ENCODE results near the gene HCK. TPM values are rescaled to one million over a fixed set of nuclear protein-coding genes. Genes with fewer than 3 reads are reported as not detected.
"Not testable (repeated sequence)": the region's sequence is repeated elsewhere in the genome, so short reads cannot be mapped to it uniquely, and the experiment has no call there.

The HCK gene
- polyA plus RNA-seq, 1 experiment: 0.05 TPM

GRCh38 chr20:32113591-32114260 lies 61.7 kb downstream of the HCK start:
- ChIA-PET POLR2A (no interaction called here), CTCF (no interaction called here)
- DNase-seq (ENCODE audit: low read depth): no peak
- TF ChIP-seq CTCF (IDR thresholded peaks at IDR 0.05; ENCODE audit: insufficient read depth, low read depth, low read length): no peak
- Histone ChIP-seq H3K36me3 (ENCODE audit: control insufficient read depth, insufficient read depth, low read length) (peaks cover 3% of the 10 kb centered on the region; the same call in 1 of the 2 replicates), H3K4me3 (ENCODE audit: low read depth, low read length) (no peak overlapping the region), H3K27me3 (ENCODE audit: control insufficient read depth, insufficient read depth, low read length) (no peaks in the 10 kb centered on the region)

GRCh38 chr20:32114305-32114960 lies 62.4 kb downstream of the HCK start:
- ChIA-PET CTCF (no interaction called here), POLR2A (no interaction called here)
- no peak for DNase-seq (ENCODE audit: low read depth)

GRCh38 chr20:32115211-32115767 lies 63.2 kb downstream of the HCK start:
- DNase-seq (ENCODE audit: low read depth): no peak
- Histone ChIP-seq H3K4me3 (ENCODE audit: low read depth, low read length) (no peak overlapping the region), H3K36me3 (ENCODE audit: control insufficient read depth, insufficient read depth, low read length) (peaks cover 3% of the 10 kb centered on the region; the same call in 1 of the 2 replicates), H3K27me3 (ENCODE audit: control insufficient read depth, insufficient read depth, low read length) (no peaks in the 10 kb centered on the region)
- TF ChIP-seq CTCF (IDR thresholded peaks at IDR 0.05; ENCODE audit: insufficient read depth, low read depth, low read length): no peak
- ChIA-PET CTCF (no interaction called here), POLR2A (no interaction called here)

More at GRCh38 chr20:32114305-32114960, 62.4 kb downstream of the HCK start:
- Histone ChIP-seq H3K36me3 (ENCODE audit: control insufficient read depth, insufficient read depth, low read length) (peaks cover 3% of the 10 kb centered on the region; the same call in 1 of the 2 replicates), H3K4me3 (ENCODE audit: low read depth, low read length) (no peak overlapping the region), H3K27me3 (ENCODE audit: control insufficient read depth, insufficient read depth, low read length) (no peaks in the 10 kb centered on the region)
- TF ChIP-seq CTCF (IDR thresholded peaks at IDR 0.05; ENCODE audit: insufficient read depth, low read depth, low read length): no peak

- no peak for DNase-seq (ENCODE audit: low read depth)
- Histone ChIP-seq H3K36me3 (ENCODE audit: control insufficient read depth, insufficient read depth, low read length) (peaks cover 3% of the 10 kb centered on the region; the same call in 1 of the 2 replicates), H3K4me3 (ENCODE audit: low read depth, low read length) (no peak overlapping the region), H3K27me3 (ENCODE audit: control insufficient read depth, insufficient read depth, low read length) (no peaks in the 10 kb centered on the region)
- CTCF ChIA-PET: interaction anchor here (0.6 to 1.0 kb wide), 2 partner anchors 15 to 146 kb away, joined by 3 to 4 read pairs; no protein-coding TSS in a partner anchor
- POLR2A ChIA-PET: no interaction called here
- no peak for TF ChIP-seq CTCF (IDR thresholded peaks at IDR 0.05; ENCODE audit: insufficient read depth, low read depth, low read length)
These were observed 64.1 kb downstream of the HCK start for GRCh38 chr20:32116079-32116521.

- not testable (repeated sequence) for H3K4me3 ChIP-seq (ENCODE audit: low read depth, low read length); H3K27me3 ChIP-seq (ENCODE audit: control insufficient read depth, insufficient read depth, low read length); DNase-seq (ENCODE audit: low read depth); H3K36me3 ChIP-seq (ENCODE audit: control insufficient read depth, insufficient read depth, low read length)
- ChIA-PET CTCF (interaction anchor here (0.6 to 1.0 kb wide), 2 partner anchors 16 to 147 kb away, joined by 3 to 4 read pairs; no protein-coding TSS in a partner anchor), POLR2A (interaction anchor here (0.6 kb wide), 1 partner anchor 15 kb away, joined by 15 read pairs; no protein-coding TSS in a partner anchor)
These were observed 64.8 kb downstream of the HCK start for GRCh38 chr20:32116796-32117195.

GRCh38 chr20:32118427-32118826 lies 66.4 kb downstream of the HCK start:
- H3K4me3 ChIP-seq (ENCODE audit: low read depth, low read length); H3K36me3 ChIP-seq (ENCODE audit: control insufficient read depth, insufficient read depth, low read length); DNase-seq (ENCODE audit: low read depth); H3K27me3 ChIP-seq (ENCODE audit: control insufficient read depth, insufficient read depth, low read length); POLR2A ChIA-PET: not testable (repeated sequence)
- CTCF ChIA-PET: interaction anchor here (1.2 to 1.7 kb wide), 2 partner anchors 84 to 166 kb away, joined by 3 to 4 read pairs; partner anchors contain the start of gene PDRG1
